Bronchial epithelial cell (primary cell): ENCODE data around the gene SERINC5. TPM values are rescaled to one million over a fixed set of nuclear protein-coding genes. Genes with fewer than 3 reads are reported as not detected.
A peak's percentile ranks its signal among the peaks of the same experiment; 100 is the strongest.

Experiments
- DNase-seq: peaks from one replicate; pipeline ENCODE4 v3.0.0-alpha.2; 2010; ENCODE audit warnings: low read depth
- FAIRE-seq: peaks from 2 replicates; lab custom pipeline; 2011; peaks lifted over from hg19 to GRCh38; lab: Jason Lieb, UNC
- H3K27me3 ChIP-seq: 2 replicates; pipeline ENCODE4 v1.5.1; 2011; ENCODE audit warnings: low read length; ENCODE audit not compliant: control insufficient read depth, insufficient read depth
- H3K36me3 ChIP-seq: 2 replicates; pipeline ENCODE4 v1.5.1; 2011; ENCODE audit warnings: low read length; ENCODE audit not compliant: control insufficient read depth, insufficient read depth
- H3K4me3 ChIP-seq: 2 replicates; pipeline ENCODE4 v1.5.1; 2011; ENCODE audit warnings: mild to moderate bottlenecking, low read depth, low read length, control low read depth
- total RNA-seq: library from RNA; depleted of rRNA; stranded (reverse); fragments of >200 nt; gene quantifications from 2 replicates; pipeline ENCODE4 v1.2.1, GENCODE V29; 2014
- TF ChIP-seq, protein P1 (sequence below): IDR thresholded peaks from 2 replicates; pipeline ENCODE4 v1.5.1; 2011; ENCODE audit warnings: mild to moderate bottlenecking, moderate library complexity, low read length, control low read depth, inconsistent platforms; ENCODE audit not compliant: insufficient read depth, severe bottlenecking

SERINC5 gene
- total RNA-seq, 1 donor from 2014 or later: 33.4 TPM

DNA sequence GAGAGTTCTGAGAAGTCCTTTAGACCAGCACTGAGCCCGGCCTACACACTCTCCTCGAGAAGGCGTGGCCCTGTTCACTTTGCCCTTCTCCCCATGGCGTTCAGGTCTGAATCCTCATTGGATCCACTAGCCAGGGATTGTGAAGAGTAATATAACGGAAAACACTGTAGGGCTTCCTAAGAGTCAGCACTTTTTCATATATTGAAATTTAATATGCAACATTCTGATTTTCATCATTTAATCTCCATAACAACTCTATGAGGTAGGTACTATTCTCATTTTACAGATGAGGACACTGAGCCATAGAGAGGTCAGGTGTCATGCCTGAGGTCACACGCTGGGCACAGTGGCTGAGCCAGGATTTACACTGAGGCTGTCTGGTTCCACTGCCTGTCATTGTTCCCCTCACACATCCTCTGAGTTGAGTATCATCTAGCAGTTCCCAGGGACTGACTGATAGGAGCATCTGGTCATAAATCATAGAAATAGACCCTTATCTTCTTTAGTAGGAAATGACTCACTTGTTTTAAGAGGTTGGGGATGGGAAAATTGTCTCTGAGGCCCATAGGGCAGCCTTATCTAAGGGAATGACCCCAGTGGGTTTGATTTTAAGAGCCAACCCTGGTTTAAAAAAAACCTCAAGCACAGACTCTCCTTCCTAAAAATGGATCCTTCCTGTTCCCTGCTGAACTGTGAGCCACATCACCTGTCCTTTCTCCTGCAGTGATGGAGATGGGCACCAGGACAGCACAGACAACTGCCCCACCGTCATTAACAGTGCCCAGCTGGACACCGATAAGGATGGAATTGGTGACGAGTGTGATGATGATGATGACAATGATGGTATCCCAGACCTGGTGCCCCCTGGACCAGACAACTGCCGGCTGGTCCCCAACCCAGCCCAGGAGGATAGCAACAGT, 179.5 kb downstream of the SERINC5 start:
- H3K27me3 ChIP-seq: no peaks in the 10 kb centered on the region
- no peaks in the 10 kb centered on the region for H3K36me3 ChIP-seq
- TF ChIP-seq, protein P1, sequence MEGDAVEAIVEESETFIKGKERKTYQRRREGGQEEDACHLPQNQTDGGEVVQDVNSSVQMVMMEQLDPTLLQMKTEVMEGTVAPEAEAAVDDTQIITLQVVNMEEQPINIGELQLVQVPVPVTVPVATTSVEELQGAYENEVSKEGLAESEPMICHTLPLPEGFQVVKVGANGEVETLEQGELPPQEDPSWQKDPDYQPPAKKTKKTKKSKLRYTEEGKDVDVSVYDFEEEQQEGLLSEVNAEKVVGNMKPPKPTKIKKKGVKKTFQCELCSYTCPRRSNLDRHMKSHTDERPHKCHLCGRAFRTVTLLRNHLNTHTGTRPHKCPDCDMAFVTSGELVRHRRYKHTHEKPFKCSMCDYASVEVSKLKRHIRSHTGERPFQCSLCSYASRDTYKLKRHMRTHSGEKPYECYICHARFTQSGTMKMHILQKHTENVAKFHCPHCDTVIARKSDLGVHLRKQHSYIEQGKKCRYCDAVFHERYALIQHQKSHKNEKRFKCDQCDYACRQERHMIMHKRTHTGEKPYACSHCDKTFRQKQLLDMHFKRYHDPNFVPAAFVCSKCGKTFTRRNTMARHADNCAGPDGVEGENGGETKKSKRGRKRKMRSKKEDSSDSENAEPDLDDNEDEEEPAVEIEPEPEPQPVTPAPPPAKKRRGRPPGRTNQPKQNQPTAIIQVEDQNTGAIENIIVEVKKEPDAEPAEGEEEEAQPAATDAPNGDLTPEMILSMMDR: no peak
- no peak overlapping the region for H3K4me3 ChIP-seq
- DNase-seq (no peak), FAIRE-seq (no peak)

DNA sequence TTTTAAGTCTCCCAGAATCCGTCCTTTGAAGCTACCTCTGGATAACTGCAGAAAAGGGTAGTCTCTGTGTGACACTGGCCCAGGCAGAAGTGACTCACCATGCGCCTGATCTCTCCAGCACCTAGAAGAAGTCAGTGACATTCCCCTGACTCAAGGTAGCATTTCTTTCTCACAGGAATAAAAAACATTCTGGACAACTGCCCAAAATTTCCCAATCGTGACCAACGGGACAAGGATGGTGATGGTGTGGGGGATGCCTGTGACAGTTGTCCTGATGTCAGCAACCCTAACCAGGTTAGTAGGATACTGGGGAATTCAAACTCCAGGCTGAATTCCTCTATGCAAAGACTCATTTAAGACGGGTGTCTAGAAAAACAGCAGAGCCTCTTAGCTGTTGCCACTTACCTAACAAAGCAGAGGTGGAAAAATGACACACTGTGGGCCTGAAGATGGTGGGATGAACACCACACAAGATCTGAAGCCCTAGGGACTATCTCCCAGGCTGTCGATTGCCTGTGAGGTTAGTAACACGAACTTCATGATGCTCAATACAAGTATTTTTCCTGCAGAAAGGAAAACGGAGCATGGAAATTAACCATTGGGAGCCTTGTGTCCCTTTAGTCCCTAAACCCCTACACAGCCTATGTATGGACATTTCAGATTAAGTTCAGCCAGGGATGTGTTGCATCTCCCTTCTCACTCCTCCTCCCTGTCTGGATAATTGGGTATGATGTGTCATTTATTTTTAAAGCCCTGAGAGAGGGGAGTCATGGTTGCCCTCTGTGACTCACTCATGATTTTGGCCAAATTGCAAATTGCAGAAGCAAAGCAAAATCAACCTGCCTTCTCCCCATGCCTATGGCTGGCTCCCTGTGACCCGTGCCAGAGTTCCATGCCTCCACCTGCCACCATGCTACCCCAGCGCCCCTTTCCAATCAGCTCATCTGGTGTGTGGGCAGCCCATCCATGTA, 183.5 kb downstream of the SERINC5 start:
- no peak for FAIRE-seq
- H3K27me3 ChIP-seq: no peaks in the 10 kb centered on the region
- no peak overlapping the region for H3K4me3 ChIP-seq
- H3K36me3 ChIP-seq: no peaks in the 10 kb centered on the region
- TF ChIP-seq, protein P1: no peak
- DNase-seq: no peak

DNA sequence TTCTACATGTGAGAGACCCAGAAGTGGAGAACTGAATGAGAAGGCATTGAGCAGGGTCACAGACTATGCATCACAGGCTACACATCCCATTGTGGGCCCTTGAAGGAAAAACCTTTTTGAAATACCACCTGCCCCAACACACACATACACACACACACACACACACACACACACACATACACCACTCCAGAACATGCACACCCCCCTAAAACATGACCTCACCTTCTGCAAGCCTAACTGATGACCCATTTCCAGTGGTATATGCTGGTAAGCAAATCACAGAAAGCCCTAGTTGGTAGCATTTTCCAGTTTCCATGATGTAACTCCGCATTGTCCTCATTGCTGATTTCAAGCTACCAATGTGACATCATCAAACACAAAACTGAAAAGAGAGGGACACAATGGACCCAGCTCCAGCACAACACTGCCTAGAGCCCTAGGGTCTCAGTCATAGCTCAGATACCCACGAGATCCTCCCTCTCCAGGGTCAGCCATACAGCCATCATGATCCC, 184.3 kb downstream of the SERINC5 start:
- H3K36me3 ChIP-seq: no peaks in the 10 kb centered on the region
- DNase-seq (no peak), FAIRE-seq (peak; percentile 70)
- no peaks in the 10 kb centered on the region for H3K27me3 ChIP-seq
- TF ChIP-seq, protein P1: no peak
- no peak overlapping the region for H3K4me3 ChIP-seq

DNA sequence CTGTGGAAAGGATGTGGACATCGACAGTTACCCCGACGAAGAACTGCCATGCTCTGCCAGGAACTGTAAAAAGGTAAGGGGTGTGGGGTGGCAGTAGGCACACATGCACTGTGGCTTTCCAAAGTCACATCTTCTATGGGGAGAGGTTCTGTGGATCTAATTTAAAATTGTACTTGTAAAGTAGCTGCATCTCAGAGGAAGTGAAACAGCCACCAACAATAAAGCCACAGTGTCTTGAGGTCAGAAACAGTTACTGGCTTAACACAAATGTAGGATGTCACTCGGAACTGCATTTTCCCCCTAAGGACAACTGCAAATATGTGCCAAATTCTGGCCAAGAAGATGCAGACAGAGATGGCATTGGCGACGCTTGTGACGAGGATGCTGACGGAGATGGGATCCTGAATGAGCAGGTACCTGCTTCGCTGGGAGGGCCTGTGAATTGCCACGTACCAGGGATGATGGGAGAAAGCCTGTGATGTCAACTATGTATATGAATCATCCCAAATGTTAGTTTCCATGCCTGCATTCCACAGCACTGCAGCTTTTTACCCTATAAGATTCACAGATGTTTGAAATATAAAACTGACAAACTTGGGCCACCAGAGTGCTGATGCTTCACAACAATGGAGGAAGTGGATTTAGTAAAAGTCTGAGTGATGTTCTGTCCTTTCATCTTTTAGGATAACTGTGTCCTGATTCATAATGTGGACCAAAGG, 185.4 kb downstream of the SERINC5 start:
- DNase-seq (no peak), FAIRE-seq (peak; percentile 40)
- TF ChIP-seq, protein P1: no peak
- Histone ChIP-seq H3K27me3 (no peaks in the 10 kb centered on the region), H3K4me3 (no peak overlapping the region), H3K36me3 (no peaks in the 10 kb centered on the region)

DNA sequence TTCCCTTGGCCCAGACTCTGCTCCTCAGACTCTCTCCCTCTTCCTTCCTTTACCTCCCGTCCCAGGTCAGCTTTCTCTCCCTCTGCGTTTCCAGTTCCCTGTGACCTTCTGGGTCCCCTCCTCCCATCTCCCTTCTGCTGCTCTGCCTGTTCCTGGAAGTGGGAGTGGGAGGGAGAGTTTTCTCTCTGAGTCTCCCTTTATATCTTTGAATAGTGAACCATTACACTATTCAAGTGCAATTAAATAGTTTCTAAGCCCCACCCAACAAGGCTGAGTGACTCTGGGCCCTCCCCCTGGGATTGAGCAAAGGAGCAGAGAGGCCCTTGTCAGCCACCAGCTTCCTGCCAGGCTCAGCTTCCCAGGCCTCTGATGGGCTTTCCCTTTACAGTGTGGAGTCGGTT, 185.9 kb downstream of the SERINC5 start:
- DNase-seq: no peak
- Histone ChIP-seq H3K27me3 (no peaks in the 10 kb centered on the region), H3K4me3 (no peak overlapping the region), H3K36me3 (no peaks in the 10 kb centered on the region)
- TF ChIP-seq, protein P1: no peak
- FAIRE-seq: no peak
